ENCODE results near the gene EFCAB6.

EFCAB6 gene

GRCh38 chr22:43852573-43853327 lies 40.6 kb upstream of the EFCAB6 start:
- DNase-seq (ENCODE audit: low read depth in 2 of 2), result no peak
- no peak for TF ChIP-seq CTCF (IDR thresholded peaks at IDR 0.05; ENCODE audit: low read depth, low read length)
- H3K4me3 ChIP-seq (replicated peaks in 1 of 2; ENCODE audit: low read depth in 2 of 2, low read length in 2 of 2), result no peak overlapping the region

GRCh38 chr22:43851979-43852307 lies 39.8 kb upstream of the EFCAB6 start:
- TF ChIP-seq CTCF (IDR thresholded peaks at IDR 0.05; ENCODE audit: low read depth, low read length), result no peak
- DNase-seq (ENCODE audit: low read depth in 2 of 2), result no peak
- H3K4me3 ChIP-seq (replicated peaks in 1 of 2; ENCODE audit: low read depth in 2 of 2, low read length in 2 of 2), result no peak overlapping the region

DNA sequence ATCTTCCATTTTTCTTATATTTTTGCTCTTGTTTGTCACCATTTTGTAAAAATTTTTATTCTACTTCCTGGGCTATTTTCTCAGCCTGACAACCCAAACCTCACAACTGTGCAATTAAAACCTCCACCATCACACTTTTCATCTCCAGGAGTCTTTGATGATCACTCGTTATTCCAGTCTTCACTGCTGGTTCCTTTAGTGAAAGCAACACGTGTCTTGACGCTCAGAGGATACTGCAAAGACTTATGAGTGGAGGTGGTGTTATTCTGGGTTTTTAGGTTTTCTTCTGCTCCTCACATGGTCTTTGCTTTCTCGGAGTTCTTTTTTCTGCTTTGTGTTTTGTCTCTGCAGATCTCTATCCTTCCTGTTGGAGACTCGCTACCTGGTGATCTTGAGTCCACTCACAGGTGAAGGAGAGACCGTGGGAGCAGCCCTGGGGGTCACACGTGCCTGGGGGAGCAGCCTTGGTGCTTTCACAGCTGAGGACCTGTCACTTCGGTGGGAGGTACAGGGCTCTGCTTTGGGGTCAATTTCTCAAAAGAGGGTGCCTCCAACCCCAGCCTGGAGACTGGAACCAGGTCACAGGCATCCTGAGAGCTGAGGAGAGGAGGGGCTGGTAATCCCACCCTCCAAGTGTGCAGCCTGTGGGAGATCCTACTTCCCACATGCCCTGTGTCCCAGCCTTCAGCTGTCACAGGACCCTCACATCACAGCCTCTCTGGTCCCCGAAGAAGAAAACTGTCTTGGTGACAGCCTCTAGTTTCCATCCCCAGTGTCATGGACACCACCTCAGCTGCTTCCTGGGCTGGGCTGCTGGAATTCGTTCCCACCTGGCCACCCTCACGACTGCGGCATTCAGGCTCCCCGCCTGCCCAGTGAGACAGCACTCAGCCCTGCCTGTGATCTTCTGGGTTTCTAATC lies 39.2 kb upstream of the EFCAB6 start:
- TF ChIP-seq CTCF (IDR thresholded peaks at IDR 0.05; ENCODE audit: low read depth, low read length), result no peak
- no peak for DNase-seq (ENCODE audit: low read depth in 2 of 2)
- no peak overlapping the region for H3K4me3 ChIP-seq (replicated peaks in 1 of 2; ENCODE audit: low read depth in 2 of 2, low read length in 2 of 2)

GRCh38 chr22:43850529-43850928 lies 38.4 kb upstream of the EFCAB6 start:
- TF ChIP-seq CTCF (IDR thresholded peaks at IDR 0.05; ENCODE audit: low read depth, low read length), result no peak
- H3K4me3 ChIP-seq (replicated peaks in 1 of 2; ENCODE audit: low read depth in 2 of 2, low read length in 2 of 2), result no peak overlapping the region
- DNase-seq (ENCODE audit: low read depth in 2 of 2), result no peak

DNA sequence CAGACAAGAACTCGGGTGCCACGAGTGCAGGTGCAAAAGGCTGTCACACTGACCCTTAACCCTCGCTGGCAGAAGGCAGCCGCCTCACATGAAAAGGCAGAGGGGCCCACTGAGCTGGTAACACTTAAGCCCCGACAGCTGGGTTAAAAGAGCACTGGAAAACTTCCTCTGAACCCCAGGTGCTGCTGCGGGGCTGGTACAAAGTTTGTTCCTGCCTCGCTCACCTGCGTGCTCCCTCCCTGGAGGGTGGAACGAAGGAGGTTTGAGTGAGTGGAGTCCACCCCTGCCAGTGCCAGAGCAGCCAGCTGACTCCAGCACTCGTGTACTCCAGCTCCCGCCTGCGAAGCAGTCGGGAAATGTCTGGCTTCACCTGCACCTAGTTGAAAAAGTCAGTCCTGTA lies 37.6 kb upstream of the EFCAB6 start:
- TF ChIP-seq CTCF (IDR thresholded peaks at IDR 0.05; ENCODE audit: low read depth, low read length), result no peak

GRCh38 chr22:43848366-43849171 lies 36.5 kb upstream of the EFCAB6 start:
- no peak overlapping the region for H3K4me3 ChIP-seq (replicated peaks in 1 of 2; ENCODE audit: low read depth in 2 of 2, low read length in 2 of 2)
- peak; percentile 32 to 33 for DNase-seq (ENCODE audit: low read depth in 2 of 2)
- peak; percentile 49 for TF ChIP-seq CTCF (IDR thresholded peaks at IDR 0.05; ENCODE audit: low read depth, low read length)

More for the DNA sequence above, 37.6 kb upstream of the EFCAB6 start:
- DNase-seq (ENCODE audit: low read depth in 2 of 2), result no peak
- no peak overlapping the region for H3K4me3 ChIP-seq (replicated peaks in 1 of 2; ENCODE audit: low read depth in 2 of 2, low read length in 2 of 2)

Data from cardiac fibroblast (primary cell).